ENCODE measurements around the gene ADD3. TPM values are rescaled to one million over a fixed set of nuclear protein-coding genes. Genes with fewer than 3 reads are reported as not detected.

Gene ADD3, protein sequence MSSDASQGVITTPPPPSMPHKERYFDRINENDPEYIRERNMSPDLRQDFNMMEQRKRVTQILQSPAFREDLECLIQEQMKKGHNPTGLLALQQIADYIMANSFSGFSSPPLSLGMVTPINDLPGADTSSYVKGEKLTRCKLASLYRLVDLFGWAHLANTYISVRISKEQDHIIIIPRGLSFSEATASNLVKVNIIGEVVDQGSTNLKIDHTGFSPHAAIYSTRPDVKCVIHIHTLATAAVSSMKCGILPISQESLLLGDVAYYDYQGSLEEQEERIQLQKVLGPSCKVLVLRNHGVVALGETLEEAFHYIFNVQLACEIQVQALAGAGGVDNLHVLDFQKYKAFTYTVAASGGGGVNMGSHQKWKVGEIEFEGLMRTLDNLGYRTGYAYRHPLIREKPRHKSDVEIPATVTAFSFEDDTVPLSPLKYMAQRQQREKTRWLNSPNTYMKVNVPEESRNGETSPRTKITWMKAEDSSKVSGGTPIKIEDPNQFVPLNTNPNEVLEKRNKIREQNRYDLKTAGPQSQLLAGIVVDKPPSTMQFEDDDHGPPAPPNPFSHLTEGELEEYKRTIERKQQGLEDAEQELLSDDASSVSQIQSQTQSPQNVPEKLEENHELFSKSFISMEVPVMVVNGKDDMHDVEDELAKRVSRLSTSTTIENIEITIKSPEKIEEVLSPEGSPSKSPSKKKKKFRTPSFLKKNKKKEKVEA
- 124 TPM for polyA plus RNA-seq (2013, experiment 1 of 2)
- polyA plus RNA-seq (2013, experiment 2 of 2), result 155 TPM

DNA sequence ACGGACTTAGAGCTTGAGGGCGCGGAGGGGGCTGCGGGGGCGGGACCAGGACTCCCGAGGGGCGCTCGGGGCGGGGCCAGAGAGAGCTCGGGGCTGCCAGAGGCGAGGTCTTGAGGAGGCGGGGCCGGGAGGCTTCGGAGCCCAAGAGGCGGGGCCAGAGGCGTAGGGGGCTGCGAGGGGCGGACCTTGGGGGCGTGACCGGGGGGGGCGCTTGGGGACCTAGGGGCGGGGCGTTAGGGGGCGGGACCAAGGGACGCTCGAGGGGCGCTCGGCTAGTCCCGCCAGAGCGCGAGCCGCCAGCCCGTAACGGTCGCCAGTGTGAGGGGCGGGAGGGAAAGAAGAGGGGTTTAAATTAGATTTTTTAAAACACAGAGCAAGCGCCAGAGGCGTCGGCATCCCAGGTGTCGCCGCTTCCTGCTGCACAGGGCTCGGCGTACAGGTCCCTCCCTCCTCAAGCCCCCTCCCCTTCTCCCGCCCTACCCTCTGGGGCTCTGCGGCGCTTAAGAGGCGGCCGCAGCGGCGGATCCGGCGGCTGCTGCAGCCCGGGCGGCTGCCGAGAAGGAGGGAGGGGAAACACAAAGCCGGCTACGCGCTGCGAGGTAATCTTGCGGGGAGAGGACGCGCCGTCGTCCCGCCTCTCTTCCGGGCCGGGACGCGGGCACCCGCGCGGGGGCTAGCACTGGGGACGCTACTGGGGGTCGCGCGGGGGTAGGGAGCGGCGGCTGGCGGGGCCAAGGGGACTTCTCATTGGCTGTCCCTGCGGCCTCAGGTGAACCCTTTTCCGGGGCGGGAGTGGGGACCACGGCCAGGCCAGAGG, at the start of gene ADD3:
TSS of gene ADD3 (plus strand) at position 284 of the 817 bp plus-strand sequence. CDS start 92,670 bp downstream, outside the sequence.
- Histone ChIP-seq H3K36me3 (ENCODE audit: control insufficient read depth, insufficient read depth, low read length) (peaks cover 1% of the 10 kb centered on the region), H3K4me1 (ENCODE audit: control insufficient read depth, insufficient read depth, low read length, poor library complexity, severe bottlenecking) (peaks cover 20% of the 10 kb centered on the region), H3K27ac (ENCODE audit: low read depth, low read length, severe bottlenecking) (peak within 1 kb of the TSS; percentile 97), H3K4me3 (ENCODE audit: extremely low read depth, insufficient read depth, low read length, poor library complexity, severe bottlenecking) (peak within 1 kb of the TSS; percentile 91), H3K9me3 (ENCODE audit: control insufficient read depth, low read length) (no peaks in the 10 kb centered on the region)
- WGBS, 2 experiments (ENCODE audit: insufficient coverage in 2 of 2), result 0 to 1% methylated on average over 33 to 36 of the region's 83 CpGs

DNA sequence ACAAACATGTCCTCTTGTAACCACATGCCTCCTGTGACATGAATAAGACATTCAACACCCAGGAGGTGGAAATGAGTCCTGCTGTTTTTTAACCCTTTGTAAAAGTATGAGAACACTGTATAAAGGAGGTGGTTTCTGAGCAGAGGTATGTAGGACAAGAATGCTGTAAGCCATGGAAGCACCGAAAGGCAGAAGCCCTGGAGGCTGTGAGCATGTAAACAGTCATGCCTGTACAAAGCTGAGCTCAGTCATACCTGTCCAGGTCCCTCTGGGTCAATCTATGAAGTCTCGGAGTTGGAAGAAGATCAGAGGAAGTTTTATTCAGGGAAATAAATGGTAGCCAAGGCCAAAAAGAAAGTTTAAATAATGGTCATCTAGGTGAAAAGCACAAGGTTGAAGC, 49.7 kb upstream of the ADD3 start:
- H3K27ac ChIP-seq (ENCODE audit: low read depth, low read length, severe bottlenecking), result no peak overlapping the region
- WGBS, 2 experiments (ENCODE audit: insufficient coverage in 2 of 2), result 87 to 100% methylated on average over 1 to 2 of the region's 2 CpGs

DNA sequence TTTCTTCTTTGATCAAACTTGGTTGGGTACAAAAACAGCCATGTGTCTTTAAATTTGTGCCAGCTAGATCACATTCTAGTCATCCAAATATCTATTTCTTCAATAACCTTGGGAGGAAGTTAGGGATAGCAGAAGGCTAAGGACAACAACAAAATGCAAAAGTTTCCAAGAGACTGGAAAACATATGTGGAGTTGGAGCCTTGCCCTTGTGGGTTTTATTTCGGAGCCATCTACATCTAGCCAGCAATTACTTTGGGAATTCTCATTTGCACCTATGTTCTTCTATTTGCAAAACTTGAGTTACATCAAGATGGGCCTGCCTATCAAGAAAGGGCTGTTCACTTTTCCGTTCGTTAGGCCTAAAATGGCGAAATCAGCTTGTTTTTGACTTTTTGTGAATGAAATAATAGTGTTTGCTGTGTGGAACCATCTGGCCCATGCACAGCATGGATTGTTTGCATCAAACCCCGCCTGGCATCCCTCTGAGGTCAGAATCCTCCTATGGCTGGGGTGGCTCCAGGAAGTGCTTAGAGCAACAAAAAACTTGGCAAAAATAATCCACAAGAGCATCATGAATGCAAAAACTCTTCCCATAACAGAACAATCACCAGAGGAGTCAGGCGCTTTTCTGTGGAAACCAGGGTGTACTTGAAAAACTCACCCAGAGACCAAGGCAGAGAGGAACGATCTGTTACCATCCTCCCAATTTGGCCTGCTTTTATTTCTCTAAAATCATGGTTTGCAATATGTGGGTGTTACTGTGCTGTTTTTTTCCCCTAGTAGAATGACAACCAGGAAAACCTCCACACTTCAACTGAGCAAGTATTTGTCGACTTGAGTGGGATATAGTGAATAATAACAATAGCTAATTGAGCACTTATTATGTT, 48.3 kb upstream of the ADD3 start:
- WGBS, 2 experiments (ENCODE audit: insufficient coverage in 2 of 2), result 93 to 96% methylated on average over 5 of the region's 8 CpGs
- H3K36me3 ChIP-seq (ENCODE audit: control insufficient read depth, insufficient read depth, low read length), result no peaks in the 10 kb centered on the region
- no peak overlapping the region for H3K4me3 ChIP-seq (ENCODE audit: extremely low read depth, insufficient read depth, low read length, poor library complexity, severe bottlenecking)
- H3K4me1 ChIP-seq (ENCODE audit: control insufficient read depth, insufficient read depth, low read length, poor library complexity, severe bottlenecking), result peaks cover 20% of the 10 kb centered on the region
- no peak overlapping the region for H3K27ac ChIP-seq (ENCODE audit: low read depth, low read length, severe bottlenecking)
- H3K9me3 ChIP-seq (ENCODE audit: control insufficient read depth, low read length), result no peaks in the 10 kb centered on the region

More for the DNA sequence above, 49.7 kb upstream of the ADD3 start:
- H3K9me3 ChIP-seq (ENCODE audit: control insufficient read depth, low read length), result no peaks in the 10 kb centered on the region
- peaks cover 20% of the 10 kb centered on the region for H3K4me1 ChIP-seq (ENCODE audit: control insufficient read depth, insufficient read depth, low read length, poor library complexity, severe bottlenecking)
- no peaks in the 10 kb centered on the region for H3K36me3 ChIP-seq (ENCODE audit: control insufficient read depth, insufficient read depth, low read length)
- no peak overlapping the region for H3K4me3 ChIP-seq (ENCODE audit: extremely low read depth, insufficient read depth, low read length, poor library complexity, severe bottlenecking)

DNA sequence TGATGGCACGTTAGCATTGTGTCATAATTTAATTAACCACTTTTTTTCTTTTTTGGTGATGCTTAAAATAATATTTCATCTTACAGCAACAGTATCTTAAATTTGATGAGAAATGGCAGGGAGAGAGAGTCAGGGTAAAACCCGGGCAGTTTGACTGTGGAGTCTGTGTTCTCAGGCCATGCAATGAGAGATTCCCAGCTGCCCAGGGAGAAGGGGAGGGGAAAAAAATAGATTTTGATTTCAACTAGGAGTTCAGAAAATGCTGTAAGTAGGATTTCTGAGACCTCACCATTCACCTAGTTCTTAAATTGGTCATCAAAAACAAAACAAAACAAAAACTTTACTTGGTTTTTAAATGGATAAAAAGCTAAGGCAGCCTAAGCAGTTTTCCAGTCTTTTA, 47.1 kb upstream of the ADD3 start:
- 67% methylated on average over 1 of the region's 2 CpGs; no CpG with 5 or more reads in 1 of the 2 experiments for WGBS, 2 experiments (ENCODE audit: insufficient coverage in 2 of 2)
- Histone ChIP-seq H3K36me3 (ENCODE audit: control insufficient read depth, insufficient read depth, low read length) (no peaks in the 10 kb centered on the region), H3K27ac (ENCODE audit: low read depth, low read length, severe bottlenecking) (no peak overlapping the region), H3K4me1 (ENCODE audit: control insufficient read depth, insufficient read depth, low read length, poor library complexity, severe bottlenecking) (peaks cover 26% of the 10 kb centered on the region), H3K9me3 (ENCODE audit: control insufficient read depth, low read length) (no peaks in the 10 kb centered on the region), H3K4me3 (ENCODE audit: extremely low read depth, insufficient read depth, low read length, poor library complexity, severe bottlenecking) (no peak overlapping the region)

GRCh38 chr10:109961174-109962001, 46.4 kb upstream of the ADD3 start:
- Histone ChIP-seq H3K9me3 (ENCODE audit: control insufficient read depth, low read length) (no peaks in the 10 kb centered on the region), H3K4me3 (ENCODE audit: extremely low read depth, insufficient read depth, low read length, poor library complexity, severe bottlenecking) (no peak overlapping the region), H3K27ac (ENCODE audit: low read depth, low read length, severe bottlenecking) (peak overlapping the region; percentile 54), H3K36me3 (ENCODE audit: control insufficient read depth, insufficient read depth, low read length) (no peaks in the 10 kb centered on the region), H3K4me1 (ENCODE audit: control insufficient read depth, insufficient read depth, low read length, poor library complexity, severe bottlenecking) (peaks cover 30% of the 10 kb centered on the region)
- 53 to 95% methylated on average over 2 of the region's 5 CpGs for WGBS, 2 experiments (ENCODE audit: insufficient coverage in 2 of 2)

DNA sequence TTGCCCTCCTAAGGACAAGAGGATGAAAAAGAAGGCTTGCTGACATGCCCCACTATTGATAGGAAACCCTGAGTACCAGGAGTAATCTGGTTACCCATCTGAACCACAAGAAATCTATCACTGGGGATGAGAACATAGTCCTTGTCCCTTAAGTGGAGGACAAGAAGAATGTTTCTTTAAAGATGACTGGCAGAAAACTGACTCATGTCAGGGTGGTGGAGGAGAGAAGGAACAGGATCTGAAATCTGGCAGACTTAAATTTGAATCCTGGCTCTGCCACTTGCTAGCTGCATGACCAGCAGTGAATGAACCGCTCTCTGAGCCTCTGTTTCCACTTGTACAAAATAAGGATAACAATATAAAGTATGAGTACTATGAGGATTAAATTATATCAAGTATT, 45.5 kb upstream of the ADD3 start:
- Histone ChIP-seq H3K4me1 (ENCODE audit: control insufficient read depth, insufficient read depth, low read length, poor library complexity, severe bottlenecking) (peaks cover 38% of the 10 kb centered on the region), H3K36me3 (ENCODE audit: control insufficient read depth, insufficient read depth, low read length) (no peaks in the 10 kb centered on the region), H3K27ac (ENCODE audit: low read depth, low read length, severe bottlenecking) (peak overlapping the region; percentile 54), H3K4me3 (ENCODE audit: extremely low read depth, insufficient read depth, low read length, poor library complexity, severe bottlenecking) (no peak overlapping the region), H3K9me3 (ENCODE audit: control insufficient read depth, low read length) (no peaks in the 10 kb centered on the region)
- no CpG with 5 or more reads among the region's 1 CpG for WGBS, 2 experiments (ENCODE audit: insufficient coverage in 2 of 2)

DNA sequence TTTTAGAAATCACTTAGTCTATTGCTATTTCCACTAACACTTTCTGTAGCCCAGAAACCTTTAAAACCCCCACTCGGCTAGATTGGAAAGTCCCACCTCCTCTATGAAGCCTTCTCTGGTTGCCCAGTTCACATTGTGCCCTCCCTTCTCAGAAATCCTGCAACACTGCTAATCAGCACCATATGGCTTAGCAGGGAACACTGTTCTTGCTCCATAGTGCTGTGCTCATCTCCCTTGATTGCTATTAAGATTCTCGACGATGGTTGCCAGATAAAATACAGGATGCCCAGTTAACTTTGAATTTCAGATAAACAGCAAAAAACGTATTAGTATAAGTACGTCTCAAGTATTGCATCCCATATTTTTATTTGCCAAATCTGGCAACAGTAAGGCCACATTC, 44.3 kb upstream of the ADD3 start:
- H3K9me3 ChIP-seq (ENCODE audit: control insufficient read depth, low read length), result no peaks in the 10 kb centered on the region
- H3K4me3 ChIP-seq (ENCODE audit: extremely low read depth, insufficient read depth, low read length, poor library complexity, severe bottlenecking), result no peak overlapping the region
- H3K27ac ChIP-seq (ENCODE audit: low read depth, low read length, severe bottlenecking), result no peak overlapping the region
- H3K36me3 ChIP-seq (ENCODE audit: control insufficient read depth, insufficient read depth, low read length), result no peaks in the 10 kb centered on the region
- peaks cover 49% of the 10 kb centered on the region for H3K4me1 ChIP-seq (ENCODE audit: control insufficient read depth, insufficient read depth, low read length, poor library complexity, severe bottlenecking)
- WGBS, 2 experiments (ENCODE audit: insufficient coverage in 2 of 2), result 77 to 94% methylated on average over 5 of the region's 5 CpGs

- 92 to 95% methylated on average over 9 to 10 of the region's 10 CpGs for WGBS, 2 experiments (ENCODE audit: insufficient coverage in 2 of 2)
- Histone ChIP-seq H3K4me3 (ENCODE audit: extremely low read depth, insufficient read depth, low read length, poor library complexity, severe bottlenecking) (no peak overlapping the region), H3K27ac (ENCODE audit: low read depth, low read length, severe bottlenecking) (no peak overlapping the region), H3K36me3 (ENCODE audit: control insufficient read depth, insufficient read depth, low read length) (no peaks in the 10 kb centered on the region), H3K9me3 (ENCODE audit: control insufficient read depth, low read length) (no peaks in the 10 kb centered on the region), H3K4me1 (ENCODE audit: control insufficient read depth, insufficient read depth, low read length, poor library complexity, severe bottlenecking) (peaks cover 56% of the 10 kb centered on the region)
Observed at GRCh38 chr10:109964318-109964717, 43.5 kb upstream of the ADD3 start.

DNA sequence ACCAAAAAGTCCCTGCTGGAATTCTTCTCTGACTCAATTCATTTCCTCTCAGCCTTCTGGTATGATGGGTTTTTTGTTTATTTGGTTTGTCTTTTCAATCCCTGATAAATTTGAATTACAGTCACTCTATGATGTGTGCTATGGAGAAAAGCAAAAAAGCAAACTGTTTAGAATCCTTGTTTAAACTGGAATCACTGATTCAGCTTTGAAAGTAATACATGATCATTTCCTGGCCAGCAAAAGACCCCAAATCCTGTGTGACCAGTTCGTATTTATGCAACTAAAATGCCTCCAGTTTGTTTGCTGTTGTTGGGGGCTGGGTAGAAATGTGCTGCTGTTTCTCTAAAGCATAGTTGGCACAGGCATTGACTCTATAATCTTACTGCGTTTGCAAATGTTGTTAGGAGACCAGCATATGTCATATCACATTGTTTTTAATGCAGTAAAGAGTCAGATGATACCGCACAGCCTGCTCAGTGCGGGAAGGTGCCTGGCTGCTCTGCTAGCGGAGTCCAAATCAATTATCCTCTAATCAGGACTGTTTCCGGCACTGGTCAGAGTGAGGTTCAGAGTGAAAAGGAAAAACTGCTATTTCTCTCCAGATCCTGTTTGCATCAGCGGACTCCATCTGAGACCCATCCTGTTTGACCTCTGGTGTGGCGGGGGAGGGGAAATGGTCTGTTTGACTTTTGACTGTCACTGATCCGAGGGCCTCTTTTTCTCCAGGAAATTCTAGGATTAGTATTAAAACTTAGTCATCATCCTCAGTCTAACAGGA, 40.6 kb upstream of the ADD3 start:
- Histone ChIP-seq H3K36me3 (ENCODE audit: control insufficient read depth, insufficient read depth, low read length) (no peaks in the 10 kb centered on the region), H3K9me3 (ENCODE audit: control insufficient read depth, low read length) (no peaks in the 10 kb centered on the region), H3K27ac (ENCODE audit: low read depth, low read length, severe bottlenecking) (peak overlapping the region; percentile 93), H3K4me3 (ENCODE audit: extremely low read depth, insufficient read depth, low read length, poor library complexity, severe bottlenecking) (no peak overlapping the region), H3K4me1 (ENCODE audit: control insufficient read depth, insufficient read depth, low read length, poor library complexity, severe bottlenecking) (peaks cover 45% of the 10 kb centered on the region)
- 67 to 69% methylated on average over 3 to 6 of the region's 9 CpGs for WGBS, 2 experiments (ENCODE audit: insufficient coverage in 2 of 2)

Measured in mesodermal cell (in vitro differentiated cells).